T-helper 2 cell (primary cell): ENCODE results near the gene UFD1.

ENCODE experiments used
- DNase-seq, 5 experiments: peaks; one replicate each; pipeline versions ENCODE4 v3.0.0 to v3.0.0-alpha.2; 2012 to 2022

The UFD1 gene

GRCh38 chr22:19466848-19467752 is 11.9 kb downstream of the UFD1 start:
- DNase-seq = no peak

- DNase-seq = no peak
These were observed 12.8 kb downstream of the UFD1 start for GRCh38 chr22:19466126-19466716.

- DNase-seq = no peak
These were observed 14.0 kb downstream of the UFD1 start for GRCh38 chr22:19464975-19465374.

GRCh38 chr22:19464546-19464945 is 14.4 kb downstream of the UFD1 start:
- no peak for DNase-seq

- DNase-seq = no peak
These were observed 15.2 kb downstream of the UFD1 start for GRCh38 chr22:19463491-19464469.

GRCh38 chr22:19463008-19463407 is 16.0 kb downstream of the UFD1 start:
- DNase-seq = no peak

GRCh38 chr22:19461506-19461905 is 17.5 kb downstream of the UFD1 start:
- DNase-seq = no peak

GRCh38 chr22:19460036-19460435 is 19.0 kb downstream of the UFD1 start:
- DNase-seq = no peak

- DNase-seq = no peak
These were observed 21.1 kb downstream of the UFD1 start for GRCh38 chr22:19457828-19458428.

- DNase-seq = no peak
These were observed 22.5 kb downstream of the UFD1 start for GRCh38 chr22:19456541-19456940.

GRCh38 chr22:19455585-19456370 is 23.2 kb downstream of the UFD1 start:
- no peak for DNase-seq

GRCh38 chr22:19455033-19455432 is 24.0 kb downstream of the UFD1 start:
- no peak for DNase-seq

GRCh38 chr22:19454156-19454555 is 24.8 kb downstream of the UFD1 start:
- no peak for DNase-seq

- DNase-seq = no peak
These were observed 25.3 kb downstream of the UFD1 start for GRCh38 chr22:19453718-19454117.

GRCh38 chr22:19451570-19451969 is 27.4 kb downstream of the UFD1 start:
- DNase-seq = no peak

- DNase-seq = no peak
These were observed 28.4 kb downstream of the UFD1 start for GRCh38 chr22:19450363-19451175.

- DNase-seq = no peak
These were observed 29.6 kb downstream of the UFD1 start for GRCh38 chr22:19449422-19449767.

- peak in 1 of 5 experiments; percentile 81 for DNase-seq
These were observed 30.1 kb downstream of the UFD1 start for GRCh38 chr22:19448739-19449421.

GRCh38 chr22:19448076-19448607 is 30.9 kb downstream of the UFD1 start:
- peak in 1 of 5 experiments; percentile 62 for DNase-seq
